GM18870 (cell line): ENCODE results near the gene MRAP2.

Experiments used
- ATAC-seq: cut with Tn5 transposase; IDR thresholded peaks from one replicate; pipeline ENCODE4 v1.9.1; 2021; ENCODE audit warnings: moderate library complexity; ENCODE audit not compliant: unreplicated experiment

MRAP2 gene

GRCh38 chr6:84033523-84034451 lies at the start of gene MRAP2:
MRAP2 (plus strand) TSS chr6:84033772; CDS start chr6:84055319, 21,547 bp downstream.
- ATAC-seq, result no peak

- no peak for ATAC-seq
These were observed 49.2 kb upstream of the MRAP2 start for GRCh38 chr6:83984411-83984810.

GRCh38 chr6:83985308-83985713 lies 48.3 kb upstream of the MRAP2 start:
- no peak for ATAC-seq

- no peak for ATAC-seq
These were observed 47.9 kb upstream of the MRAP2 start for GRCh38 chr6:83985715-83986114.

- no peak for ATAC-seq
These were observed 35.5 kb upstream of the MRAP2 start for GRCh38 chr6:83998021-83998584.

- no peak for ATAC-seq
These were observed 32.5 kb upstream of the MRAP2 start for GRCh38 chr6:84001119-84001518.

GRCh38 chr6:84002226-84002625 lies 31.3 kb upstream of the MRAP2 start:
- no peak for ATAC-seq

- no peak for ATAC-seq
These were observed 30.4 kb upstream of the MRAP2 start for GRCh38 chr6:84003131-84003530.

- ATAC-seq, result no peak
These were observed 29.9 kb upstream of the MRAP2 start for GRCh38 chr6:84003654-84004053.

GRCh38 chr6:84007871-84008270 lies 25.7 kb upstream of the MRAP2 start:
- ATAC-seq, result no peak

- ATAC-seq, result no peak
These were observed 20.2 kb upstream of the MRAP2 start for GRCh38 chr6:84013354-84013753.

GRCh38 chr6:84013931-84014330 lies 19.6 kb upstream of the MRAP2 start:
- no peak for ATAC-seq

- no peak for ATAC-seq
These were observed 17.5 kb upstream of the MRAP2 start for GRCh38 chr6:84016029-84016428.

- ATAC-seq, result peak; percentile 75
These were observed 15.7 kb upstream of the MRAP2 start for GRCh38 chr6:84017709-84018452.

- no peak for ATAC-seq
These were observed 15.0 kb upstream of the MRAP2 start for GRCh38 chr6:84018453-84019061.

- ATAC-seq, result no peak
These were observed 14.3 kb upstream of the MRAP2 start for GRCh38 chr6:84019141-84019841.

GRCh38 chr6:84019842-84020211 lies 13.7 kb upstream of the MRAP2 start:
- ATAC-seq, result no peak

GRCh38 chr6:84021625-84022024 lies 11.9 kb upstream of the MRAP2 start:
- ATAC-seq, result no peak

GRCh38 chr6:84026721-84027164 lies 6.8 kb upstream of the MRAP2 start:
- ATAC-seq, result no peak

GRCh38 chr6:84027340-84028181 lies 6.0 kb upstream of the MRAP2 start:
- no peak for ATAC-seq
